ENCODE measurements around the gene RAPGEF5. TPM values are rescaled to one million over a fixed set of nuclear protein-coding genes. Genes with fewer than 3 reads are reported as not detected.

The RAPGEF5 gene
- total and polyA plus RNA-seq, 10 donors: 10.2 to 335 (median 184) TPM

GRCh38 chr7:22394739-22395138 is 37.8 kb upstream of the RAPGEF5 start:
- intact Hi-C loops (cut with DNase I; ENCODE audit: low total_unique reads): no loop called here
- Histone ChIP-seq H3K9me3 (no peaks in the 10 kb centered on the region), H3K27ac (no peak overlapping the region), H3K27me3 (replicated peaks in 1 of 7) (no peaks in the 10 kb centered on the region), H3K4me1 (no peaks in the 10 kb centered on the region), H3K36me3 (no peaks in the 10 kb centered on the region), H3K4me3 (no peak overlapping the region)
- TF ChIP-seq POLR2AphosphoS5 (IDR thresholded peaks at IDR 0.05): no peak
- no peak for TF ChIP-seq POLR2A (IDR thresholded peaks at IDR 0.05)
- no peak for TF ChIP-seq CTCF (IDR thresholded peaks at IDR 0.05 in 8 of 11, conservative IDR thresholded peaks at IDR 0.05 in 3 of 11)
- no peak for DNase-seq
- WGBS, 5 donors: 56 to 76% (median 71%) methylated on average over 3 of the region's 3 CpGs

GRCh38 chr7:22393913-22394729 is 37.2 kb upstream of the RAPGEF5 start:
- no peaks in the 10 kb centered on the region for H3K9me3 ChIP-seq
- no peak for TF ChIP-seq CTCF (IDR thresholded peaks at IDR 0.05 in 8 of 11, conservative IDR thresholded peaks at IDR 0.05 in 3 of 11)
- no peak for TF ChIP-seq POLR2A (IDR thresholded peaks at IDR 0.05)
- TF ChIP-seq POLR2AphosphoS5 (IDR thresholded peaks at IDR 0.05): no peak
- H3K36me3 ChIP-seq: no peaks in the 10 kb centered on the region
- intact Hi-C loops (cut with DNase I; ENCODE audit: low total_unique reads): no loop called here
- no peaks in the 10 kb centered on the region for H3K27me3 ChIP-seq (replicated peaks in 1 of 7)
- 81 to 89% (median 85%) methylated on average over 13 of the region's 13 CpGs for WGBS, 5 donors
- no peaks in the 10 kb centered on the region for H3K4me1 ChIP-seq
- H3K4me3 ChIP-seq: no peak overlapping the region
- no peak overlapping the region for H3K27ac ChIP-seq
- DNase-seq: no peak

GRCh38 chr7:22390516-22390915 is 33.6 kb upstream of the RAPGEF5 start:
- Histone ChIP-seq H3K4me1 (no peaks in the 10 kb centered on the region), H3K36me3 (no peaks in the 10 kb centered on the region), H3K9me3 (no peaks in the 10 kb centered on the region), H3K27me3 (replicated peaks in 1 of 7) (no peaks in the 10 kb centered on the region), H3K4me3 (no peak overlapping the region), H3K27ac (no peak overlapping the region)
- intact Hi-C loops (cut with DNase I; ENCODE audit: low total_unique reads): no loop called here
- 23 to 44% (median 41%) methylated on average over 1 of the region's 1 CpG for WGBS, 5 donors
- no peak for TF ChIP-seq POLR2A (IDR thresholded peaks at IDR 0.05)
- no peak for TF ChIP-seq POLR2AphosphoS5 (IDR thresholded peaks at IDR 0.05)
- no peak for TF ChIP-seq CTCF (IDR thresholded peaks at IDR 0.05 in 8 of 11, conservative IDR thresholded peaks at IDR 0.05 in 3 of 11)
- DNase-seq: no peak

GRCh38 chr7:22389892-22390291 is 32.9 kb upstream of the RAPGEF5 start:
- intact Hi-C loops (cut with DNase I; ENCODE audit: low total_unique reads): no loop called here
- no peak for TF ChIP-seq CTCF (IDR thresholded peaks at IDR 0.05 in 8 of 11, conservative IDR thresholded peaks at IDR 0.05 in 3 of 11)
- TF ChIP-seq POLR2AphosphoS5 (IDR thresholded peaks at IDR 0.05): no peak
- no peak for TF ChIP-seq POLR2A (IDR thresholded peaks at IDR 0.05)
- Histone ChIP-seq H3K27ac (no peak overlapping the region), H3K4me3 (no peak overlapping the region), H3K4me1 (no peaks in the 10 kb centered on the region), H3K27me3 (replicated peaks in 1 of 7) (no peaks in the 10 kb centered on the region), H3K9me3 (no peaks in the 10 kb centered on the region), H3K36me3 (no peaks in the 10 kb centered on the region)
- WGBS, 5 donors: 80 to 90% (median 87%) methylated on average over 2 of the region's 2 CpGs
- DNase-seq: no peak
